GM18873 (cell line): ENCODE results near the gene ASAP2.

ENCODE experiments used
- ATAC-seq: cut with Tn5 transposase; IDR thresholded peaks from one replicate; pipeline ENCODE4 v1.9.1; 2021; ENCODE audit warnings: mild to moderate bottlenecking, moderate library complexity, moderate number of reproducible peaks; ENCODE audit not compliant: unreplicated experiment, low FRiP score

ASAP2 gene

GRCh38 chr2:9441556-9441955 is 234.9 kb downstream of the ASAP2 start:
- ATAC-seq = no peak

DNA sequence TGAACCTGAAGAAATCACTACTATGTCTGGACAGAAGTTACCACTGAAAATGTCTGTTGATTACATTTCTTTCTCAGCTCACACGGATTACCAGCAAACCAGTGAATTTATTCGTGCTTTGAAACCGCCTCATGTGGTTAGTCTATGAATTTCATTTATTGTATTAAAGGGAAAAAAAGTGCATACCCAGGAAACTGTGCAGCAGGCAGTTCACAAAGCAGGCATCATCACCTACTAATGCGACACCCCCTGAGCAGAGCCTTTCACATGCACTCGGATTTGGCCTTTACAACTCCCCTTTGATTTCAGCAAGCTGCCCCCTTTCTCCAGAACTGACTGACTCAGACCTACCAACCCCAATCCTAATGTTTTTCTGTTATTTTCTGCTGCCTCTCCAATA is 236.9 kb downstream of the ASAP2 start:
- ATAC-seq = no peak

DNA sequence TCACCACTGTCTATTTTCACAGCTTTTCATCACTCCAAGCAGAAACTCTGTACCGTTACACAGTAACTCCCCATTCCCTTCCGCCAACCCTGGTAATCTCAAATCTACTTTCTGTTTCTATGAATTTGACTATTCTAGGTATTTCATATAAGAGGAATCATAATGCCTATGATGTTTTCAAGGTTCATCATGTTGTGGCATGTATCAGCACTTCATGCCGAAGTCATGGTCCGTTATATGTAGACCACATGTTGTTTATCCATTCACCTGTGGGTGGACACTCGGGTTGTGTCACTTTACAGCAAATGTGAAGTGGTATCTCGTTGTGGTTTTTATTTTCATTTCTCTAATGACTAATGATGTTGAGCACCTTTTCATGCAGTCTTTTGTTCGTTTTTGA is 238.5 kb downstream of the ASAP2 start:
- no peak for ATAC-seq

GRCh38 chr2:9451231-9451630 is 244.6 kb downstream of the ASAP2 start:
- ATAC-seq = no peak
